Stimulated activated naive CD4-positive, alpha-beta T cell treated with Interleukin-2 at 50 U/mL for 16 hours (primary cell): ENCODE data around the gene CEP192.
A peak's percentile ranks its signal among the peaks of the same experiment; 100 is the strongest.
"Not testable (repeated sequence)": the region's sequence is repeated elsewhere in the genome, so short reads cannot be mapped to it uniquely, and the experiment has no call there.

Experiments
- DNase-seq: peaks from one replicate; lab custom pipeline; 2025; lab: John Stamatoyannopoulos, UW

Gene CEP192

GRCh38 chr18:12990967-12991820 lies at the start of gene CEP192:
CEP192 (plus strand) TSS chr18:12991362; CDS start chr18:12999425, 8,063 bp downstream.
- peak; percentile 98 for DNase-seq

GRCh38 chr18:12943215-12943614 lies 47.9 kb upstream of the CEP192 start:
- DNase-seq: no peak

GRCh38 chr18:12944709-12945108 lies 46.5 kb upstream of the CEP192 start:
- no peak for DNase-seq

- DNase-seq: no peak
These were observed 44.4 kb upstream of the CEP192 start for GRCh38 chr18:12946549-12947284.

GRCh38 chr18:12947285-12948049 lies 43.7 kb upstream of the CEP192 start, which contains the start of gene SEH1L:
SEH1L (plus strand) TSS chr18:12948011; CDS start chr18:12948122, 111 bp downstream.
- peak; percentile 99 for DNase-seq

GRCh38 chr18:12948050-12948804 lies 42.9 kb upstream of the CEP192 start:
- peak; percentile 99 for DNase-seq

GRCh38 chr18:12958478-12958877 lies 32.7 kb upstream of the CEP192 start:
- no peak for DNase-seq

- no peak for DNase-seq
These were observed 30.8 kb upstream of the CEP192 start for GRCh38 chr18:12960395-12960794.

GRCh38 chr18:12960853-12961397 lies 30.2 kb upstream of the CEP192 start:
- DNase-seq: no peak

GRCh38 chr18:12963069-12963468 lies 28.1 kb upstream of the CEP192 start:
- no peak for DNase-seq

- no peak for DNase-seq
These were observed 23.0 kb upstream of the CEP192 start for GRCh38 chr18:12968115-12968514.

- DNase-seq: no peak
These were observed 22.5 kb upstream of the CEP192 start for GRCh38 chr18:12968619-12969018.

- DNase-seq: no peak
These were observed 17.5 kb upstream of the CEP192 start for GRCh38 chr18:12973562-12974213.

- DNase-seq: no peak
These were observed 15.7 kb upstream of the CEP192 start for GRCh38 chr18:12975488-12975887.

GRCh38 chr18:12976305-12976704 lies 14.9 kb upstream of the CEP192 start:
- no peak for DNase-seq

- DNase-seq: not testable (repeated sequence)
These were observed 11.1 kb upstream of the CEP192 start for GRCh38 chr18:12980065-12980464.

GRCh38 chr18:12989397-12990122 lies 1.6 kb upstream of the CEP192 start:
- DNase-seq: no peak

- DNase-seq: peak; percentile 24
These were observed 1.1 kb upstream of the CEP192 start for GRCh38 chr18:12990123-12990475.

GRCh38 chr18:12990641-12990966 lies 558 bp upstream of the CEP192 start:
- DNase-seq: no peak

GRCh38 chr18:12991821-12992179 lies 638 bp downstream of the CEP192 start:
- no peak for DNase-seq
